K562 (cell line): ENCODE results near the gene GATA6. TPM values are rescaled to one million over a fixed set of nuclear protein-coding genes. Genes with fewer than 3 reads are reported as not detected.

Source experiments
- ATAC-seq: fragments of 200-7000 bp; cut with Tn5 transposase; 3 replicates; pipeline ENCODE4 v1.9.1; 2020; ENCODE audit warnings: moderate library complexity
- BruUV-seq: library from RNA; stranded (reverse); fragments of 400-500 nt; replicated peaks from 2 replicates; lab custom pipeline; 2021; lab: Mats Ljungman, UMichigan
- CTCF ChIA-PET: fragments of 300-600 bp; formaldehyde crosslinking; extraction: SDS; loops from one replicate; lab custom pipeline; 2021; ENCODE audit warnings: low intra/inter-chr PET ratio; lab: Yijun Ruan, JAX
- POLR2A ChIA-PET: fragments of 300-600, 350-650 bp; sonication (Branson Sonifier 250); formaldehyde crosslinking; extraction: SDS; loops from one replicate; lab custom pipeline; 2021; ENCODE audit warnings: antibody characterized with exemption, inconsistent platforms; lab: Yijun Ruan, JAX
- DNase-seq, 4 experiments: peaks; one replicate each; pipeline versions ENCODE4 v3.0.0 to v3.0.0-alpha.2; 2011 to 2018; ENCODE audit warnings: low spot score in 3 of 4, mixed read lengths in 3 of 4; ENCODE audit errors: extremely low read depth in 1 of 4
- FAIRE-seq: peaks from 2 replicates; lab custom pipeline; 2011; peaks lifted over from hg19 to GRCh38; lab: Jason Lieb, UNC
- H2AFZ ChIP-seq: 2 replicates; pipeline ENCODE4 v1.6.0; 2011; ENCODE audit warnings: low read depth, low read length, control low read depth, inconsistent platforms
- H3K27ac ChIP-seq: fragments of 200-600 bp; 3 replicates; pipeline ENCODE4 v1.8.0; 2011; ENCODE audit warnings: low read depth, mild to moderate bottlenecking, control low read depth, inconsistent platforms, low read length, moderate library complexity, mixed read lengths; ENCODE audit errors: extremely low read depth
- H3K27me3 ChIP-seq, 2 experiments: fragments of 300-600 bp in 1 of 2; 2 replicates in 1 of 2; 3 replicates in 1 of 2; pipeline versions ENCODE4 v1.6.0 to v1.8.0; 2011; ENCODE audit warnings: inconsistent platforms in 2 of 2, low read length in 2 of 2, mild to moderate bottlenecking in 1 of 2, mixed read lengths in 1 of 2, moderate library complexity in 1 of 2; ENCODE audit not compliant: control insufficient read depth in 2 of 2, insufficient read depth in 2 of 2
- H3K36me3 ChIP-seq: fragments of 300-600 bp; 3 replicates; pipeline ENCODE4 v1.8.0; 2011; ENCODE audit warnings: mild to moderate bottlenecking, low read length, inconsistent platforms; ENCODE audit not compliant: control insufficient read depth, insufficient read depth
- H3K4me1 ChIP-seq, 2 experiments: fragments of 200-600 bp in 1 of 2; replicated peaks in 1 of 2; 2 replicates in 1 of 2; 3 replicates in 1 of 2; pipeline versions ENCODE4 v1.5.1 to v1.8.0; 2011; ENCODE audit warnings: inconsistent platforms in 2 of 2, low read length in 2 of 2, mild to moderate bottlenecking in 1 of 2, mixed read lengths in 1 of 2, moderate library complexity in 1 of 2; ENCODE audit not compliant: control insufficient read depth in 2 of 2, insufficient read depth in 2 of 2
- H3K4me2 ChIP-seq: 2 replicates; pipeline ENCODE4 v1.6.1; 2011; ENCODE audit warnings: low read length, control low read depth, inconsistent platforms, mixed read lengths; ENCODE audit not compliant: insufficient read depth
- H3K4me3 ChIP-seq: fragments of 200-600 bp; sonication (generic), shearing (Covaris generic); 2 replicates; pipeline ENCODE4 v1.5.1; 2016; ENCODE audit warnings: control low read depth, inconsistent platforms
- H3K79me2 ChIP-seq: fragments of 200-600 bp; 3 replicates; pipeline ENCODE4 v1.8.0; 2011; ENCODE audit warnings: low read length, inconsistent platforms; ENCODE audit not compliant: control insufficient read depth, insufficient read depth
- H3K9ac ChIP-seq, 2 experiments: 2 replicates each; pipeline versions ENCODE4 v1.6.0 to v1.6.1; 2011; ENCODE audit warnings: low read depth in 2 of 2, low read length in 2 of 2, control low read depth in 1 of 2, inconsistent platforms in 1 of 2, mild to moderate bottlenecking in 1 of 2, mixed read lengths in 1 of 2; ENCODE audit not compliant: insufficient read depth in 1 of 2
- H3K9me1 ChIP-seq: one replicate; pipeline ENCODE4 v1.6.0; 2011; ENCODE audit warnings: inconsistent platforms, mild to moderate bottlenecking, low read length, moderate library complexity; ENCODE audit not compliant: control insufficient read depth, insufficient read depth
- H3K9me3 ChIP-seq: replicated peaks from 2 replicates; pipeline ENCODE4 v1.5.1; 2011; ENCODE audit warnings: low read depth, low read length, inconsistent platforms; ENCODE audit not compliant: control insufficient read depth, insufficient read depth
- H4K20me1 ChIP-seq: replicated peaks from 2 replicates; pipeline ENCODE4 v1.6.1; 2011; ENCODE audit warnings: low read length, inconsistent platforms, mixed read lengths; ENCODE audit not compliant: control insufficient read depth, insufficient read depth
- CXXC5 ChIP-seq: fragments of 250-450 bp; sonication (Bioruptor Pico); IDR thresholded peaks from 2 replicates; pipeline ENCODE4 v1.8.0; 2022; ENCODE audit warnings: inconsistent platforms, mild to moderate bottlenecking, moderate library complexity
- RBM39 ChIP-seq: fragments of 200-400 bp; formaldehyde crosslinking; optimal IDR thresholded peaks from 2 replicates; pipeline ENCODE3; 2018; ENCODE audit warnings: low read depth, low read length
- WGBS: fragments of 100-300 bp; shearing (Covaris generic); methylation state at CpG from one replicate; pipeline ENCODE4 v1.1.6; 2016; ENCODE audit warnings: low coverage, mixed read lengths; ENCODE audit not compliant: insufficient coverage; ENCODE audit errors: missing lambda C conversion rate; 5-methylcytosine and 5-hydroxymethylcytosine counted together
- in situ Hi-C: fragments of 300-500 bp; cut with MboI; formaldehyde crosslinking; loops from 4 replicates; pipeline ENCODE4 v1.15.0; 2018; ENCODE audit warnings: inconsistent platforms, mixed read lengths
- intact Hi-C: fragments of 100-400 bp; cut with micrococcal nuclease; formaldehyde crosslinking; loops from 2 replicates; pipeline ENCODE4 v1.14.2; 2022
- polyA plus RNA-seq, 8 experiments: library from polyadenylated mRNA; depleted of rRNA in 4 of 8; stranded (reverse) in 5 of 8; unstranded in 3 of 8; fragments of >200 nt; fragmentation: Nextera tagmentation in 2 of 8; fragmentation: Illumina TruSeq in 1 of 8; extraction: Ambion mirVana in 2 of 8; extraction: Trizol in 1 of 8; gene quantifications; 2 replicates each; pipeline versions ENCODE4 v1.2.1 to v1.2.3, GENCODE V29; 2011 to 2014; ENCODE audit warnings: inconsistent platforms in 1 of 8, missing spikeins in 1 of 8
- total RNA-seq, 7 experiments: library from RNA; depleted of rRNA in 6 of 7; stranded (reverse); fragments of >200 nt in 6 of 7; fragmentation: Illumina TruSeq in 2 of 7; extraction: Trizol in 2 of 7; gene quantifications; 2 replicates each; pipeline versions ENCODE4 v1.2.1 to v1.2.3, GENCODE V29; 2011 to 2021; ENCODE audit warnings: low replicate concordance in 1 of 7
- TF ChIP-seq, protein P1 (sequence below): fragments of 450-650 bp; IDR thresholded peaks from 2 replicates; pipeline ENCODE4 v1.6.1; 2016; ENCODE audit warnings: mild to moderate bottlenecking

Gene GATA6
- total and polyA plus RNA-seq, 9 of the 15 experiments (the other 6 are each of a cell fraction or from before 2014, with no cell fraction given), result 0.01 to 0.24 (median 0.16) TPM; not detected in 5

DNA sequence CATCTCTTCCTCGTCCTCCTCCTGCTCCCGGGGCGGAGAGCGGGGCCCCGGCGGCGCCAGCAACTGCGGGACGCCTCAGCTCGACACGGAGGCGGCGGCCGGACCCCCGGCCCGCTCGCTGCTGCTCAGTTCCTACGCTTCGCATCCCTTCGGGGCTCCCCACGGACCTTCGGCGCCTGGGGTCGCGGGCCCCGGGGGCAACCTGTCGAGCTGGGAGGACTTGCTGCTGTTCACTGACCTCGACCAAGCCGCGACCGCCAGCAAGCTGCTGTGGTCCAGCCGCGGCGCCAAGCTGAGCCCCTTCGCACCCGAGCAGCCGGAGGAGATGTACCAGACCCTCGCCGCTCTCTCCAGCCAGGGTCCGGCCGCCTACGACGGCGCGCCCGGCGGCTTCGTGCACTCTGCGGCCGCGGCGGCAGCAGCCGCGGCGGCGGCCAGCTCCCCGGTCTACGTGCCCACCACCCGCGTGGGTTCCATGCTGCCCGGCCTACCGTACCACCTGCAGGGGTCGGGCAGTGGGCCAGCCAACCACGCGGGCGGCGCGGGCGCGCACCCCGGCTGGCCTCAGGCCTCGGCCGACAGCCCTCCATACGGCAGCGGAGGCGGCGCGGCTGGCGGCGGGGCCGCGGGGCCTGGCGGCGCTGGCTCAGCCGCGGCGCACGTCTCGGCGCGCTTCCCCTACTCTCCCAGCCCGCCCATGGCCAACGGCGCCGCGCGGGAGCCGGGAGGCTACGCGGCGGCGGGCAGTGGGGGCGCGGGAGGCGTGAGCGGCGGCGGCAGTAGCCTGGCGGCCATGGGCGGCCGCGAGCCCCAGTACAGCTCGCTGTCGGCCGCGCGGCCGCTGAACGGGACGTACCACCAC, 2.1 kb downstream of the GATA6 start:
- no TSS peak for BruUV-seq
- ATAC-seq (no peak), DNase-seq (no peak), FAIRE-seq (no peak)
- Histone ChIP-seq H3K9me1 (no peaks in the 10 kb centered on the region), H3K9me3 (no peaks in the 10 kb centered on the region; the same call in 1 of the 2 replicates), H3K79me2 (no peaks in the 10 kb centered on the region), H3K4me2 (no peak overlapping the region), H3K4me1 (peaks cover 11 to 27% of the 10 kb centered on the region in 2 experiments), H3K27me3 (peaks cover 37 to 58% of the 10 kb centered on the region in 2 experiments), H4K20me1 (peaks cover 5% of the 10 kb centered on the region), H3K4me3 (no peak overlapping the region), H3K36me3 (no peaks in the 10 kb centered on the region), H3K9ac (no peak overlapping the region), H3K27ac (no peak overlapping the region), H2AFZ (no peak overlapping the region)
- ChIA-PET CTCF (no interaction called here), POLR2A (interaction anchor here (0.6 kb wide), 1 partner anchor 295 kb away, joined by 3 read pairs; no protein-coding TSS in a partner anchor)
- WGBS, result 89% methylated on average over 13 of the region's 120 CpGs
- TF ChIP-seq, protein P1, sequence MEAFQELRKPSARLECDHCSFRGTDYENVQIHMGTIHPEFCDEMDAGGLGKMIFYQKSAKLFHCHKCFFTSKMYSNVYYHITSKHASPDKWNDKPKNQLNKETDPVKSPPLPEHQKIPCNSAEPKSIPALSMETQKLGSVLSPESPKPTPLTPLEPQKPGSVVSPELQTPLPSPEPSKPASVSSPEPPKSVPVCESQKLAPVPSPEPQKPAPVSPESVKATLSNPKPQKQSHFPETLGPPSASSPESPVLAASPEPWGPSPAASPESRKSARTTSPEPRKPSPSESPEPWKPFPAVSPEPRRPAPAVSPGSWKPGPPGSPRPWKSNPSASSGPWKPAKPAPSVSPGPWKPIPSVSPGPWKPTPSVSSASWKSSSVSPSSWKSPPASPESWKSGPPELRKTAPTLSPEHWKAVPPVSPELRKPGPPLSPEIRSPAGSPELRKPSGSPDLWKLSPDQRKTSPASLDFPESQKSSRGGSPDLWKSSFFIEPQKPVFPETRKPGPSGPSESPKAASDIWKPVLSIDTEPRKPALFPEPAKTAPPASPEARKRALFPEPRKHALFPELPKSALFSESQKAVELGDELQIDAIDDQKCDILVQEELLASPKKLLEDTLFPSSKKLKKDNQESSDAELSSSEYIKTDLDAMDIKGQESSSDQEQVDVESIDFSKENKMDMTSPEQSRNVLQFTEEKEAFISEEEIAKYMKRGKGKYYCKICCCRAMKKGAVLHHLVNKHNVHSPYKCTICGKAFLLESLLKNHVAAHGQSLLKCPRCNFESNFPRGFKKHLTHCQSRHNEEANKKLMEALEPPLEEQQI, result no peak
- TF ChIP-seq CXXC5 (CRISPR knock-in tag) (no peak), RBM39 (no peak)
- intact Hi-C loops (no loop called here), in situ Hi-C loops (no loop called here)
